Spleen (tissue), 7 donors: ENCODE measurements around the gene CRELD2.

ENCODE experiments used
- POLR2A ChIP-seq, 3 donors: fragments of 450-650 bp; IDR thresholded peaks; one replicate each; pipeline ENCODE4 v1.5.1; 2017; ENCODE audit warnings: antibody characterized with exemption in 3 of 3, mild to moderate bottlenecking in 1 of 3
- TF ChIP-seq, protein P1 (sequence below), 11 experiments: fragments of 200-600 bp in 7 of 11; fragments of 450-650 bp in 4 of 11; sonication (generic) in 4 of 11; IDR thresholded peaks in 8 of 11; conservative IDR thresholded peaks in 3 of 11; 1 replicate in 7 of 11; 2 replicates in 4 of 11; pipeline versions ENCODE4 v1.4.0 to v1.8.0; 2016 to 2021; ENCODE audit warnings: antibody characterized with exemption in 11 of 11, inconsistent platforms in 4 of 11, mild to moderate bottlenecking in 1 of 11
- donor health status: DM: no; HTN: no; CAD: no; lungs with moderate emphysema.
- donor health status: DM: no; HTN: no; CAD: no.
- donor health status: DM: no; HTN: no; CAD: no.

DNA sequence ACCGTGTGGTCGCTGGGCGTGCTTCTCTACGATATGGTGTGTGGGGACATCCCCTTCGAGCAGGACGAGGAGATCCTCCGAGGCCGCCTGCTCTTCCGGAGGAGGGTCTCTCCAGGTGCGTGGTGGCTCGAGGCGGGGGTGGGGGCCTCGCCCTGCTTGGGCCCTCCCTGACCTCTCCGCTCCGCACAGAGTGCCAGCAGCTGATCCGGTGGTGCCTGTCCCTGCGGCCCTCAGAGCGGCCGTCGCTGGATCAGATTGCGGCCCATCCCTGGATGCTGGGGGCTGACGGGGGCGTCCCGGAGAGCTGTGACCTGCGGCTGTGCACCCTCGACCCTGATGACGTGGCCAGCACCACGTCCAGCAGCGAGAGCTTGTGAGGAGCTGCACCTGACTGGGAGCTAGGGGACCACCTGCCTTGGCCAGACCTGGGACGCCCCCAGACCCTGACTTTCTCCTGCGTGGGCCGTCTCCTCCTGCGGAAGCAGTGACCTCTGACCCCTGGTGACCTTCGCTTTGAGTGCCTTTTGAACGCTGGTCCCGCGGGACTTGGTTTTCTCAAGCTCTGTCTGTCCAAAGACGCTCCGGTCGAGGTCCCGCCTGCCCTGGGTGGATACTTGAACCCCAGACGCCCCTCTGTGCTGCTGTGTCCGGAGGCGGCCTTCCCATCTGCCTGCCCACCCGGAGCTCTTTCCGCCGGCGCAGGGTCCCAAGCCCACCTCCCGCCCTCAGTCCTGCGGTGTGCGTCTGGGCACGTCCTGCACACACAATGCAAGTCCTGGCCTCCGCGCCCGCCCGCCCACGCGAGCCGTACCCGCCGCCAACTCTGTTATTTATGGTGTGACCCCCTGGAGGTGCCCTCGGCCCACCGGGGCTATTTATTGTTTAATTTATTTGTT lies 44.6 kb downstream of the CRELD2 start:
- TF ChIP-seq, protein P1, sequence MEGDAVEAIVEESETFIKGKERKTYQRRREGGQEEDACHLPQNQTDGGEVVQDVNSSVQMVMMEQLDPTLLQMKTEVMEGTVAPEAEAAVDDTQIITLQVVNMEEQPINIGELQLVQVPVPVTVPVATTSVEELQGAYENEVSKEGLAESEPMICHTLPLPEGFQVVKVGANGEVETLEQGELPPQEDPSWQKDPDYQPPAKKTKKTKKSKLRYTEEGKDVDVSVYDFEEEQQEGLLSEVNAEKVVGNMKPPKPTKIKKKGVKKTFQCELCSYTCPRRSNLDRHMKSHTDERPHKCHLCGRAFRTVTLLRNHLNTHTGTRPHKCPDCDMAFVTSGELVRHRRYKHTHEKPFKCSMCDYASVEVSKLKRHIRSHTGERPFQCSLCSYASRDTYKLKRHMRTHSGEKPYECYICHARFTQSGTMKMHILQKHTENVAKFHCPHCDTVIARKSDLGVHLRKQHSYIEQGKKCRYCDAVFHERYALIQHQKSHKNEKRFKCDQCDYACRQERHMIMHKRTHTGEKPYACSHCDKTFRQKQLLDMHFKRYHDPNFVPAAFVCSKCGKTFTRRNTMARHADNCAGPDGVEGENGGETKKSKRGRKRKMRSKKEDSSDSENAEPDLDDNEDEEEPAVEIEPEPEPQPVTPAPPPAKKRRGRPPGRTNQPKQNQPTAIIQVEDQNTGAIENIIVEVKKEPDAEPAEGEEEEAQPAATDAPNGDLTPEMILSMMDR (IDR thresholded peaks at IDR 0.05 in 8 of 11, conservative IDR thresholded peaks at IDR 0.05 in 3 of 11) = no peak
- no peak for TF ChIP-seq POLR2A (IDR thresholded peaks at IDR 0.05)
